K562 (cell line): ENCODE results near the gene INHBE. TPM values are rescaled to one million over a fixed set of nuclear protein-coding genes. Genes with fewer than 3 reads are reported as not detected.

Experiments used
- ARID2 ChIP-seq: fragments of 450-650 bp; IDR thresholded peaks from 2 replicates; pipeline ENCODE4 v1.6.1; 2017; ENCODE audit warnings: antibody characterized with exemption, mild to moderate bottlenecking
- CBFB ChIP-seq: sonication (generic); formaldehyde crosslinking; IDR thresholded peaks from 2 replicates; pipeline ENCODE4 v1.4.0; 2020; ENCODE audit warnings: mild to moderate bottlenecking, missing genetic modification reagents
- CREB1 ChIP-seq, 2 experiments: sonication (generic) in 1 of 2; formaldehyde crosslinking in 1 of 2; IDR thresholded peaks; 2 replicates each; pipeline versions ENCODE4 v1.6.1 to v1.8.0; 2012 to 2022; ENCODE audit warnings: inconsistent platforms in 1 of 2, mild to moderate bottlenecking in 1 of 2, missing genetic modification reagents in 1 of 2, moderate library complexity in 1 of 2
- GMEB1 ChIP-seq: fragments of 250-450 bp; sonication (Bioruptor Pico); IDR thresholded peaks from 2 replicates; pipeline ENCODE4 v1.4.0; 2020; ENCODE audit warnings: mild to moderate bottlenecking
- MLLT1 ChIP-seq, 2 experiments: fragments of 450-650 bp; IDR thresholded peaks; 2 replicates each; pipeline ENCODE4 v1.6.1; 2016
- MYC ChIP-seq, 2 experiments: fragments of 250-450 bp in 1 of 2; sonication (Bioruptor Pico) in 1 of 2; IDR thresholded peaks; 2 replicates each; pipeline versions ENCODE4 v1.5.1 to v1.6.1; 2012 to 2021; ENCODE audit warnings: low read depth in 2 of 2, borderline replicate concordance in 1 of 2, improper control_type of control experiment in 1 of 2, low read length in 1 of 2, mild to moderate bottlenecking in 1 of 2, moderate library complexity in 1 of 2
- NCOA1 ChIP-seq: fragments of 450-650 bp; IDR thresholded peaks from 2 replicates; pipeline ENCODE4 v1.6.1; 2016; ENCODE audit warnings: low read depth
- NKRF ChIP-seq: fragments of 450-650 bp; IDR thresholded peaks from 2 replicates; pipeline ENCODE4 v1.6.1; 2016; ENCODE audit warnings: borderline replicate concordance
- POLR2A ChIP-seq: fragments of 450-650 bp; conservative IDR thresholded peaks from 2 replicates; pipeline ENCODE4 v1.6.1; 2016
- TBP ChIP-seq: optimal IDR thresholded peaks from 2 replicates; pipeline ENCODE3; 2011; ENCODE audit warnings: low read depth, low read length, improper control_type of control experiment
- TFAP4 ChIP-seq: sonication (generic); formaldehyde crosslinking; IDR thresholded peaks from 2 replicates; pipeline ENCODE4 v1.8.0; 2022; ENCODE audit warnings: missing genetic modification reagents, mild to moderate bottlenecking, moderate library complexity, borderline replicate concordance
- YY1 ChIP-seq, 3 experiments: IDR thresholded peaks; 2 replicates each; pipeline ENCODE4 v1.6.1; 2011; ENCODE audit warnings: low read length in 2 of 3, mild to moderate bottlenecking in 2 of 3, moderate library complexity in 2 of 3, borderline replicate concordance in 1 of 3, control low read depth in 1 of 3, low read depth in 1 of 3; ENCODE audit not compliant: insufficient read depth in 3 of 3, insufficient replicate concordance in 2 of 3, control insufficient read depth in 1 of 3, insufficient read length in 1 of 3; ENCODE audit errors: extremely low read depth in 1 of 3
- ZBTB9 ChIP-seq: fragments of 450-650 bp; formaldehyde crosslinking; IDR thresholded peaks from 2 replicates; pipeline ENCODE4 v1.4.0; 2020; ENCODE audit warnings: mild to moderate bottlenecking, moderate library complexity
- ZNF175 ChIP-seq: fragments of 200-800 bp; sonication (Bioruptor generic); IDR thresholded peaks from 2 replicates; pipeline ENCODE4 v1.6.1; 2016; ENCODE audit warnings: low read depth, mild to moderate bottlenecking, missing genetic modification characterization, missing compliant biosample characterization
- ZNF212 ChIP-seq: fragments of 450-650 bp; formaldehyde crosslinking; IDR thresholded peaks from 2 replicates; pipeline ENCODE4 v1.4.0; 2020; ENCODE audit warnings: mild to moderate bottlenecking
- ZNF263 ChIP-seq: sonication (generic); formaldehyde crosslinking; IDR thresholded peaks from 2 replicates; pipeline ENCODE4 v1.8.0; 2022; ENCODE audit warnings: mild to moderate bottlenecking, missing genetic modification reagents, borderline replicate concordance
- polyA plus RNA-seq, 8 experiments: library from polyadenylated mRNA; depleted of rRNA in 4 of 8; stranded (reverse) in 5 of 8; unstranded in 3 of 8; fragments of >200 nt; fragmentation: Nextera tagmentation in 2 of 8; fragmentation: Illumina TruSeq in 1 of 8; extraction: Ambion mirVana in 2 of 8; extraction: Trizol in 1 of 8; gene quantifications; 2 replicates each; pipeline versions ENCODE4 v1.2.1 to v1.2.3, GENCODE V29; 2011 to 2014; ENCODE audit warnings: inconsistent platforms in 1 of 8, missing spikeins in 1 of 8
- total RNA-seq, 7 experiments: library from RNA; depleted of rRNA in 6 of 7; stranded (reverse); fragments of >200 nt in 6 of 7; fragmentation: Illumina TruSeq in 2 of 7; extraction: Trizol in 2 of 7; gene quantifications; 2 replicates each; pipeline versions ENCODE4 v1.2.1 to v1.2.3, GENCODE V29; 2011 to 2021; ENCODE audit warnings: low replicate concordance in 1 of 7

Gene INHBE
- total and polyA plus RNA-seq, 9 of the 15 experiments (the other 6 are each of a cell fraction or from before 2014, with no cell fraction given): 0.94 to 9.9 (median 7.3) TPM

- peak; percentile 56; the same call in 1 of the 2 replicates for TF ChIP-seq CREB1 (IDR thresholded peaks at IDR 0.05)
- TF ChIP-seq CREB1 (CRISPR knock-in tag; IDR thresholded peaks at IDR 0.05): peak; percentile 57; the same call in 1 of the 2 replicates
- no peak for TF ChIP-seq NCOA1
- TF ChIP-seq YY1 (IDR thresholded peaks at IDR 0.05; ENCODE audit: borderline replicate concordance in 1 of 3, control insufficient read depth in 1 of 3, extremely low read depth in 1 of 3, insufficient read depth in 3 of 3, insufficient read length in 1 of 3, insufficient replicate concordance in 2 of 3, low read depth in 1 of 3, low read length in 2 of 3): peak; percentile 22 to 88 (median 78)
- peak; percentile 88 for TF ChIP-seq TFAP4
- peak; percentile 90 for TF ChIP-seq POLR2A
- TF ChIP-seq NKRF: peak; percentile 94; the same call in 1 of the 2 replicates
- no peak for TF ChIP-seq ZNF212
- peak; percentile 75 for TF ChIP-seq TBP
- peak; percentile 77; the same call in 1 of the 2 replicates for TF ChIP-seq ZNF175 (CRISPR knock-in tag)
- TF ChIP-seq MLLT1 (IDR thresholded peaks at IDR 0.05): peak in 1 of 2 experiments; percentile 80; a peak in 2 of 4 replicates
- TF ChIP-seq ARID2: no peak
- peak; percentile 30; the same call in 1 of the 2 replicates for TF ChIP-seq GMEB1 (CRISPR knock-in tag)
- TF ChIP-seq ZNF263 (CRISPR knock-in tag): no peak
- TF ChIP-seq CBFB (CRISPR knock-in tag): no peak
- 0 out of 2 replicates have a peak, but pooled peaks have one; percentile 16 for TF ChIP-seq ZBTB9 (CRISPR knock-in tag)
- TF ChIP-seq MYC (IDR thresholded peaks at IDR 0.05; ENCODE audit: low read depth, low read length): peak; percentile 98
- TF ChIP-seq MYC (CRISPR knock-in tag; IDR thresholded peaks at IDR 0.05; ENCODE audit: borderline replicate concordance, low read depth): peak; percentile 79; the same call in 1 of the 2 replicates
These were observed 32.7 kb downstream of the INHBE start, which contains the start of gene MARS1 (continued) for GRCh38 chr12:57487597-57488401.
